SK-N-SH treated with all-trans-retinoic acid at 6 μM for 48 hours (cell line): ENCODE measurements around the gene KRTAP5-6.

Experiments
- ISL1 ChIP-seq: fragments of 250-450 bp; sonication (Bioruptor Pico); IDR thresholded peaks from 2 replicates; pipeline ENCODE4 v2.1.2; 2022; ENCODE audit warnings: mild to moderate bottlenecking, moderate library complexity
- RARB ChIP-seq: fragments of 250-450 bp; sonication (Bioruptor Pico); IDR thresholded peaks from 2 replicates; pipeline ENCODE4 v1.8.0; 2021; ENCODE audit warnings: mild to moderate bottlenecking, moderate library complexity
- TOX ChIP-seq: fragments of 250-450 bp; sonication (Bioruptor Pico); IDR thresholded peaks from 2 replicates; pipeline ENCODE4 v1.8.0; 2021; ENCODE audit warnings: mild to moderate bottlenecking, moderate library complexity, borderline replicate concordance
- ZC3H10 ChIP-seq: fragments of 250-450 bp; sonication (Bioruptor Pico); IDR thresholded peaks from 2 replicates; pipeline ENCODE4 v1.5.1; 2021; ENCODE audit warnings: mild to moderate bottlenecking, moderate library complexity
- ZNF565 ChIP-seq: fragments of 450-650 bp; formaldehyde crosslinking; conservative IDR thresholded peaks from 2 replicates; pipeline ENCODE4 v1.5.0; 2020; ENCODE audit warnings: low read depth, mild to moderate bottlenecking, moderate library complexity
- TF ChIP-seq, protein P1 (sequence below): fragments of 250-450 bp; sonication (Bioruptor Pico); IDR thresholded peaks from 2 replicates; pipeline ENCODE4 v1.8.0; 2020; ENCODE audit warnings: mild to moderate bottlenecking, moderate library complexity, borderline replicate concordance

DNA sequence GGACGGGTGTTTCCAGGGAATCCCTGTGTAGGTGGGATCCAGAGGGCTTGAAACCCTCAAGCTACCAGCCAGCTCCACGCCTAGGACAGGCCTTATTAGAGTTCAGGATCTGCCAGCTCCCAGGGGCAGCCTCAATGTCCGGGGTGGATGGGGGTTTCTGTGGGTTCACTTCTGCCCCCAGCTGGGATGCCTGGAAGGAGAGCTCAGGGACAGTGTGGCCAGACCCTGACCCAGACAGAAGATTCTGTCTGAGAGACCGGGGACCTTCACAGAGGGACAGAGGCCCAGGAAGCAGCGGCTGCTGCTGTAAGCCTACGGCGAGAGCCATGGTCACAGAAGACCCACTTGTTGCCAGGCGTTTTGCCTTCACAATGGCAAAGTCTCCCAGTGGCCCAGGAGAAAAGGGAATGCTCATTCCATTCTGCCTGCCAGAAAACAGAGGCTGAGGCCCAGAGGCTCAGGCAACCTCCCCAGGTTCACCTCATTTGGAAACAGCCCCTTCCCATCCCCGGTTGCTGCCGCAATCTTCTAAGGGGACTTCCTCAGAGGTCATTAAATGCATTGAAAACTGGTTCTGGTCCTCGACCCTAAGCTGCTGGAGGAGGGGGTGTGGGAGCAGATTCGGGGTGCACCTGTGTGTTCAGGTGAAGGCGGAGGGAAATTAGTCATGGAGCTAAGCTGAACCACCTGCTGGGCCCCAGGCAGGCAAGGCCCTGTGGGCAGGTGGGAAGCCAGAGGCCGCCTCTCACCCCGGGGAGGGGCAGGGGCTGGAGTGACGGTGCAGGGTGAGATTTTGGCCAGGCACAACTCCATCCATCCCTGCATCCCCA is 4.9 kb upstream of the KRTAP5-6 start:
- TF ChIP-seq RARB (CRISPR knock-in tag) (no peak), ZNF565 (CRISPR knock-in tag) (no peak), ZC3H10 (no peak), ISL1 (CRISPR knock-in tag) (no peak), TOX (CRISPR knock-in tag) (no peak)
- TF ChIP-seq, protein P1, sequence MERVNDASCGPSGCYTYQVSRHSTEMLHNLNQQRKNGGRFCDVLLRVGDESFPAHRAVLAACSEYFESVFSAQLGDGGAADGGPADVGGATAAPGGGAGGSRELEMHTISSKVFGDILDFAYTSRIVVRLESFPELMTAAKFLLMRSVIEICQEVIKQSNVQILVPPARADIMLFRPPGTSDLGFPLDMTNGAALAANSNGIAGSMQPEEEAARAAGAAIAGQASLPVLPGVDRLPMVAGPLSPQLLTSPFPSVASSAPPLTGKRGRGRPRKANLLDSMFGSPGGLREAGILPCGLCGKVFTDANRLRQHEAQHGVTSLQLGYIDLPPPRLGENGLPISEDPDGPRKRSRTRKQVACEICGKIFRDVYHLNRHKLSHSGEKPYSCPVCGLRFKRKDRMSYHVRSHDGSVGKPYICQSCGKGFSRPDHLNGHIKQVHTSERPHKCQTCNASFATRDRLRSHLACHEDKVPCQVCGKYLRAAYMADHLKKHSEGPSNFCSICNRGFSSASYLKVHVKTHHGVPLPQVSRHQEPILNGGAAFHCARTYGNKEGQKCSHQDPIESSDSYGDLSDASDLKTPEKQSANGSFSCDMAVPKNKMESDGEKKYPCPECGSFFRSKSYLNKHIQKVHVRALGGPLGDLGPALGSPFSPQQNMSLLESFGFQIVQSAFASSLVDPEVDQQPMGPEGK (CRISPR knock-in tag) = no peak
